Islet of Langerhans (tissue), 1 donor: ENCODE results near the gene TDRD3.
"Not testable (repeated sequence)": the region's sequence is repeated elsewhere in the genome, so short reads cannot be mapped to it uniquely, and the experiment has no call there.

Experiments
- FAIRE-seq: peaks from one replicate; lab custom pipeline; 2011; peaks lifted over from hg19 to GRCh38; lab: Jason Lieb, UNC

Gene TDRD3

DNA sequence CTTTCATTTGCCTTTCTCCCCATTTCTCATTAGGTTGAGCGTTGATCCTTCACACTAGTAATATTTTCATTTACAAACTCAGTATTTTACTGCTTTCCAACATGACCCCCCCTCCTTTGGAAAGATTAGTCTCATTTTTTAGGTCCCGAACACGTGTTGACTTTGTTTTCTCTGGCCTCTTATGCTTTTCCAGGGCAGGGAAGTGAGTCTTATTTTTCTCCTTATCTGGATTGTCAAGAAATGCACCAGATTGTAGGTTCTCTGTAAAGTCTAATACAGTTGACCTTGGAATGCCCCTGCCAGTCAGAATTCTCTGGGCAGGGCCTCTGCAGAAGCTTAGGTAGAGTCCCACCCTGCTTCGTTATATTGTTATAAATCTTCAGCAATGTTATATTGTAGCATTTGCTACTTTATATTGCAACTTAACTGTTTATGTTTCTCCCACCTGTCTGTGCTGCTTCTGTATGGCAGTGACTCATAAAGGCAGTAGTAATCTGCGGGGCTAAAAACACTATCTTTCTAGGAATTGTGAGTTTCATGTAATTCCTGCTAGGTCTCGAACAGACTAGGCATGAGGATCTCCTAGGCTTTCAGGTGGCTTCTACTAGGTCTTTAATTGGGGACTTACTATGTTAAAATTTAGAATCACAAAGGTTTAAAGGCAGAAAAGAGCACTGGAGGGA lies 2.0 kb downstream of the TDRD3 start:
- FAIRE-seq, result peak; percentile 21

- FAIRE-seq, result no peak
Measured at GRCh38 chr13:60402022-60402421, 5.0 kb downstream of the TDRD3 start.

DNA sequence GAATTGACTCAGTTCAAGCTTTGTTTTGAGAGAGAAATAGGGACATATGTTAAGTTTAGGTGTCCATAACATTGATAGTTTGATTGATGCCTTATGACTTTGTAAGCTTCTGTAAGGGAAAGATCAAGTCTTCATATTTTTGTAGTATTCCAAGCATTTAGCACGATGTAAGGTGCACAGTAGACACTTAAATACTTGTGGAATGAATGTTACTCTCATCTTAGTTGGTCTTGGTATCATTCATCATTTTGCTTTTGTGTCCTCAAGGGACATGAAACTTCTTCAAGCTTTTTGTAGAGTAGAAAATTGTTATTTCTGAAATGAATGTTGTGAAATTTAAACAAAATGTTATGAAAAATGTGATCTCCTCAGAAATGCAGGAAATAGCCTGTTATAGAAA lies 10.1 kb downstream of the TDRD3 start:
- no peak for FAIRE-seq

DNA sequence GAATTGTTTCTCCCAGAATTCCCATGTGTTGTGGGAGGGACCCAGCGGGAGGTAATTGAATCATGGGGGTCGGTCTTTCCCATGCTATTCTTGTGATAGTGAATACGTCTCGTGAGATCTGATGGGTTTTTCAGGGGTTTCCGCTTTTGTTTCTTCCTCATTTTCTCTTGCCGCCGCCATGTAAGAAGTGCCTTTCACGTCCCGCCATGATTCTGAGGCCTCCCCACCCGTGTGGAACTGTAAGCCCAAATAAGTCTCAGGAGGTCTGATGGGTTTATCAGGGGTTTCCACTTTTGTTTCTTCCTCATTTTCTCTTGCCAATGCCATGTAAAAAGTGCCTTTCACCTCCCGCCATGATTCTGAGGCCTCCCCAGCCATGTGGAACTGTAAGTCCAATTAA lies 10.8 kb downstream of the TDRD3 start:
- FAIRE-seq, result not testable (repeated sequence)

DNA sequence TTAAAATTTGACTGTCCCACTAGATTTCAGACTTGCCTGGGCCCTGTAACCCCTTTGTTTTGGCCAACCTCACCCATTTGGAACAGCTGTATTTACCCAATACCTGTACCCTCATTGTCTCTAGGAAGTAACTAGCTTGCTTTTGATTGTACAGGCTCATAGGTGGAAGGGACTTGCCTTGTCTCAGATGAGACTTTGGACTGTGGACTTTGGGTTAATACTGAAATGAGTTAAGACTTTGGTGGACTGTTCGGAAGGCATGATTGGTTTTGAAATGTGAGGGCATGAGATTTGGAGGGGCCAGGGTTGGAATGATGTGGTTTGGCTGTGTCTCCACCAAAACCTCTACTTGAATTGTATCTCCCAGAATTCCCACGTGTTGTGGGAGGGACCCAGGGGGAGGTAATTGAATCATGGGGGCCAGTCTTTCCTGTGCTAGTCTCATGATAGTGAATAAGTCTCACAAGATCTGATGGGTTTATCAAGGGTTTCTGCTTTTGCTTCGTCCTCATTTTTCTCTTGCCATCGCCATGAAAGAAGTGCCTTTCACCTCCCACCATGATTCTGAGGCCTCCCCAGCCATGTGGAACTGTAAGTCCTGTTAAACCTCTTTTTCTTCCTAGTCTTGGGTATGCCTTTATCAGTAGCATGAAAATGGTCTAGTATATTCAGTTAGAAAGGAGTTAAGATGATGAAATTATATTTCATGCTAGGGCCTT lies 12.7 kb downstream of the TDRD3 start:
- not testable (repeated sequence) for FAIRE-seq

- FAIRE-seq, result no peak
Measured at GRCh38 chr13:60410299-60410698, 13.3 kb downstream of the TDRD3 start.

DNA sequence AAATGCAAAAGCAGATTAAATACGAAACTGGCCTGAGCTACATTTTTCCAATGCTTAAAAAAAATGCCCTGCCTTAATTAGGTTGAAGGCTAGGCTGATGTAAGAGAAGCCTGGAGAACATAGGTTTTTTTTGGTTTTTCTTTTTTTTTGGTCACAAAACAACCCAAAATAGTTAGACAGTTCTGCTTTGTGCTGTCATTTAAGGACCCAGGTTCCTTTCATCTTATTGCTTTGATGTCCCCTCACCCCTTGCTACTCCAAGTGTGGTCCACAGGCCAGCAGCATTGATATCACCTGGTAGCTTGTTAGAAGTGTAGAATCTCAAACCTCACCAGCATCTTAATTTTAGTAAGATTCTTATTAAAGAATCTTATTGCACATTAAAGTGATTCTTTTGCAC lies 14.4 kb downstream of the TDRD3 start:
- no peak for FAIRE-seq

- FAIRE-seq, result peak; percentile 82
Measured at GRCh38 chr13:60411983-60412382, 15.0 kb downstream of the TDRD3 start.

DNA sequence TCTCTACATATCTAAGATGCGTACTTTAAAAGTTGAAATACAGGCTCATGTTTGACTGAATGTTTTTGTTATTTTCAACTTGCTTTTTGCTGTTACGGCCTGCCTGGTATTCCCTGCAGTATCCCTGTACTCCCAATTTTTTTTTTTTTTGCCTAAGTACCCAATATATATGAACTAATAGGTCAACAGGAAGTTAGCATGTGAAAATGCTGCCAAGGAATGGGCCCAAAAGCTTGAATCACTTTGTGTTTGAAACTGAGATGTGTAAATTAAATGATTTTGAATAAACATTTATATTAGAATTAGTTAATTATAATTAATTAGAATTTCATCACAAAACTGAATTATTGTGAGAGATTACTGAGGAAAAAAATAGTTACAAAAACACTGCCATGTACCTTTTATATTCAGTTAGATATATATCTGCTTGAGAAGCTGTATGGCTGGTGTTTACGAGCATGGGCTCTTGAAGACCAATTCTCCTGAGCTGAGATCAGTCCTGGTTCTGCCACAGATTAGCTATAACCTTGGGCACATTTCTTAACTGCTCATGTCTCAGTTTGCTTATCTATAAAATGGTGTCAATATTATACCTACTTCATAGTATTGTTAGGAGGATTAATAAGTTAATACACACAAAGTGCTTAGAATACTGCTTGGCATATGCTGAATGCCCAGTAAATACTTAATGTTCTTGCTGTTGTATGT lies 16.0 kb downstream of the TDRD3 start:
- FAIRE-seq, result no peak

DNA sequence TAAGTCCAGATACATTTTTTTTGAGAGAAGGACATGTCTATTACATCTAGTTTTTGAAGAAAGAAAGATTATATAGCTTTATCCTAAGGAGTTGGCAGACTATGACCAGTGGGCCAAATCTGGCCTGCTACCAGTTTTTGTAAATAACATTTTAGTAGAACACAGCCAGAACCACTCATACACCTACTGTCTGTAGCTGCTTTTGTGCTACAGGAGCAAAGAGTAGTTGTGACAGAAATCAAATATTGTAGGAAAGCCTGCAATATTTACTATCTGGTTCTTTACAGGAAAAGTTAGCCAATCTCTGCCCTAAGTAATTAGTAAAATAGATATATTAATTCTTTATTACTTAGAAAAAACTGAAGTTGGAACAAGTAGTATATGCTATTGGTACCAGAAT lies 17.2 kb downstream of the TDRD3 start:
- FAIRE-seq, result no peak

- no peak for FAIRE-seq
Measured at GRCh38 chr13:60417734-60418133, 20.7 kb downstream of the TDRD3 start.

GRCh38 chr13:60418954-60419353 lies 21.9 kb downstream of the TDRD3 start:
- FAIRE-seq, result no peak

GRCh38 chr13:60425332-60425731 lies 28.3 kb downstream of the TDRD3 start:
- FAIRE-seq, result no peak

DNA sequence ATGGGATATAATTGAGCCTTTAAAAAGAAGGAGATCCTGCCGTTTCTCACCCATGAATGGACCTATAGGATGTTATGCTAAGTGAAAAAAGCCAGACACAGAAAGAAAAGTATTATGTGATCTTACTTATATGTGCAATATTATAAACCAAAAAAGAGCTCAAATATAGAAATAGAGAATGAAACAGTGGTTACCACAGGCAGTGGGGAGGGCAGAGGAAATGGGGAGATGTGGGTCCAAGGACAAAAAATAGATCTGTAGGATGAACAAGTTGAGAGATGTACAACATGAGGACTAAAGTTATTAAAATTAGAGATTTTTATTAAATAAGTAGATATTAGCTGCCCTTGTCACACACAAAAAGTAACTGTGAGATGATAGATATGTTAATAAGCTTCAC lies 29.1 kb downstream of the TDRD3 start:
- FAIRE-seq, result no peak

- FAIRE-seq, result no peak
Measured at GRCh38 chr13:60427285-60427684, 30.3 kb downstream of the TDRD3 start.

DNA sequence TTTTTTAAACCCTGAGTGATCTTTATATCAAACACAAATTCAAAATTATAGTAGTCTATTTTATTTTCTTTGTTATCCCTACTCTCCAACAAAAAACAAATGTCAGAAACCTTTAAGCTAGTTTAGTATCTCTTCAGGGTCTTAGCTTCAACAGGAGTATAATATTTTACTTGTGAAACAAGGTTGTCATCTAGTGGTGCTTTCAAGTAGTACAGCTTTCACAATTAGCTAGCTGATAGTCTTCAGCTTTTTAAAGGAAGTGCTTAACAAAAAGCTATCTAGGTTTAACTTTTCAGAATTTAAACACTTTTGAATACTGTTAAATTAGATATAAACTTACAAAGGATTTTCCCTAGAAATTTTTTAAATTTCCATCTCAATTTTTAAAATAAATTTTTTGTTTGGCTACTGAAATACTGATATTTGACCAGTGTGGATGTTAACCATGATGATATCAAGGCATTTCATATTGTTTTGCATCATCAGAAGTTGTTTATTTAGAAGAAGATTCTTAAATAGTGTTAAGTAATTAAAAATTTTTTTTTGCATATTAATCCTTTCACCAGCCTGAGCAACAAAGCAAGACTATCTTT lies 34.2 kb downstream of the TDRD3 start:
- peak; percentile 100 for FAIRE-seq

GRCh38 chr13:60433505-60433904 lies 36.5 kb downstream of the TDRD3 start:
- no peak for FAIRE-seq

- FAIRE-seq, result no peak
Measured at GRCh38 chr13:60435762-60436374, 38.8 kb downstream of the TDRD3 start.

DNA sequence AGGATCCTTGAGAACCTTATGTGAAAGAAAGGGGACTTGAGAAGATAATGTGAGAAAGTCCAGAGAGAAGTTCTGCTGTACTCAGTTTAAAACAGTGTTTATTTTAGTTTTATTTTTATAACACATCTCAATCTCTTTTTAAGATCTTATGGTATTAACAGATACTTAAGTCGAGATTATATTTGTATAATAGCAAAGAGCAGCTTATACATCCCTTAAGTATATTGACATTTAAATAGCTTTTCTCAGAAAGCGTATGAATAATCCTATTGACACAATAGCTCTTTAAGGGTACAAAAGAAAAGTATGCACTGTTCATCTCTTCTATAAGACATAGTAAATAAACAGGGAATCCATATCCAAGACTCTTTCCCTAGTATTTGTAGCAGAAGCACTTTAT lies 42.2 kb downstream of the TDRD3 start:
- no peak for FAIRE-seq

GRCh38 chr13:60441761-60442160 lies 44.7 kb downstream of the TDRD3 start:
- no peak for FAIRE-seq

DNA sequence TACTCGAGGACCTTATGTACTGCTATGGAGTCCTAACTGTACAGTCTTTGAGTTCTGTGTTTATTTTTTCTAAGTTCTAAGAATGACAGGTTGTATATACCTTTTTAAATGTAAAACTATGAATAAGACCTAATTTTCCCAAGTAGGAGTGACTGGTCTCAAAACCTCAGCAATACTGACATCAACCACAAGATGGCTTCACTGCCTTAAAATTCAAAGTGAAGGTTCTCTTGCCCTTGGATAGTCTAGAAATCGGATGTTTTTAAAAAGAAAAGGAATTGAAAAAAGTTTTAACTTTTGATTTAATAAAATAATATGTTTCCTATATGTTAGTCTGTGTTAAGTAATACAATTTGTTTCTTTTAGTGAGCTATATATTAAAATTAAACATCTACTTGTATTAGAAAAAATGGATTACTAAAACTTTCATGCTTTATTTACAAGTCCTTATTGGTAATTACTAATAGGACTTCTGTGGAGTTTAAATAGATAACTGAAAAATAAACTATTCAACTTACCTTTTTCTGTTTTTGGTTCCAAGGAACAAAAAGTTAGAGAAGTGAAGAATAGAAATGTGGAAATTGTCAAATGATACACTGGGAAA lies 52.0 kb downstream of the TDRD3 start:
- peak; percentile 100 for FAIRE-seq

DNA sequence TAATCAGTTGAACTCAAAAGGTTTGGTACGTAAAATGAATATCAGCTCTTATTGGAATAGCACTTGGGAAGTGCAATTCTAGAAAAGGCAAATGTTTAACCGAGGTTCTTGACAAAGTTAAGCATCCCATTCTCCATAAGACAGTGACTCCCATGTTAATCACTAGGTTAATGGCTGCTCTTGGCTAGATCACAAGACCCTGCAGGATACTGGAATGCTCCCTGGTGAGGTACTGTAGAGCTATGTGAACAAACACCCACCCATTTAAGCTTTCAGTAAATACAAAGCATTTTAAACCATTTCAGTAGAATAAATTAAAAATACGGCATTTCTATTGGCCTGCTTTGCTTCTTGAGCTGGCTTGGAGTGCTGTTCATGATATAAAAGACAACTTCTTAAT lies 56.5 kb downstream of the TDRD3 start:
- FAIRE-seq, result no peak
